ENCODE data around the gene CRYL1. TPM values are rescaled to one million over a fixed set of nuclear protein-coding genes. Genes with fewer than 3 reads are reported as not detected.

The CRYL1 gene
- total RNA-seq, 1 experiment from 2014 or later = 2.9 TPM

GRCh38 chr13:20359335-20359734 is 166.3 kb downstream of the CRYL1 start:
- H3K9me3 Mint-ChIP-seq = no peaks in the 10 kb centered on the region
- ChIA-PET CTCF (no interaction called here), POLR2A (no interaction called here)
- H3K27me3 Mint-ChIP-seq (ENCODE audit: low read depth) = peaks cover 55% of the 10 kb centered on the region
- no peak for TF ChIP-seq CBFB (CRISPR knock-in tag; IDR thresholded peaks at IDR 0.05; ENCODE audit: low read depth)
- TF ChIP-seq SMAD3 (CRISPR knock-in tag; IDR thresholded peaks at IDR 0.05; ENCODE audit: borderline replicate concordance) = no peak
- TF ChIP-seq JAZF1 (CRISPR knock-in tag; IDR thresholded peaks at IDR 0.05) = no peak
- TF ChIP-seq TP53 (CRISPR knock-in tag; IDR thresholded peaks at IDR 0.05) = no peak
- TF ChIP-seq CTCF (IDR thresholded peaks at IDR 0.05) = no peak
- no peak for TF ChIP-seq HMGXB4 (CRISPR knock-in tag; IDR thresholded peaks at IDR 0.05)
- no peak for TF ChIP-seq ZNF281 (CRISPR knock-in tag; IDR thresholded peaks at IDR 0.05)
- no peak for TF ChIP-seq FOXK1 (CRISPR knock-in tag; IDR thresholded peaks at IDR 0.05)
- TF ChIP-seq CREM (CRISPR knock-in tag; IDR thresholded peaks at IDR 0.05) = no peak
- no peak for TF ChIP-seq ZNF219 (CRISPR knock-in tag; IDR thresholded peaks at IDR 0.05; ENCODE audit: borderline replicate concordance)
- TF ChIP-seq E2F4 (CRISPR knock-in tag; IDR thresholded peaks at IDR 0.05; ENCODE audit: borderline replicate concordance, low read depth) = no peak
- TF ChIP-seq STAT6 (CRISPR knock-in tag; conservative IDR thresholded peaks at IDR 0.05; ENCODE audit: low read depth) = no peak
- TF ChIP-seq E2F5 (CRISPR knock-in tag; IDR thresholded peaks at IDR 0.05) = no peak
- no peak for TF ChIP-seq HMGA2 (CRISPR knock-in tag; IDR thresholded peaks at IDR 0.05)
- H3K36me3 Mint-ChIP-seq = no peaks in the 10 kb centered on the region
- ATAC-seq (no peak), DNase-seq (ENCODE audit: low spot score) (no peak)
- H3K4me1 Mint-ChIP-seq = peaks cover 6% of the 10 kb centered on the region
- H3K27ac Mint-ChIP-seq = no peak overlapping the region
- no peak overlapping the region for H3K4me3 Mint-ChIP-seq

GRCh38 chr13:20358022-20358421 is 167.6 kb downstream of the CRYL1 start:
- peaks cover 42% of the 10 kb centered on the region for H3K27me3 Mint-ChIP-seq (ENCODE audit: low read depth)
- H3K36me3 Mint-ChIP-seq = no peaks in the 10 kb centered on the region
- ATAC-seq = no peak
- H3K9me3 Mint-ChIP-seq = no peaks in the 10 kb centered on the region
- POLR2A ChIA-PET = no interaction called here
- H3K27ac Mint-ChIP-seq = no peak overlapping the region
- CTCF ChIA-PET = no interaction called here
- DNase-seq (ENCODE audit: low spot score) = no peak
- TF ChIP-seq ZNF317 (CRISPR knock-in tag; IDR thresholded peaks at IDR 0.05; ENCODE audit: borderline replicate concordance, low read depth) (no peak), PRDM15 (CRISPR knock-in tag; IDR thresholded peaks at IDR 0.05) (no peak)
- H3K4me3 Mint-ChIP-seq = no peak overlapping the region
- H3K4me1 Mint-ChIP-seq = peaks cover 6% of the 10 kb centered on the region

Data from WTC11 (cell line).